HG03159 (cell line): ENCODE results near the gene XPR1.

Experiments
- ATAC-seq: cut with Tn5 transposase; IDR thresholded peaks from one replicate; pipeline ENCODE4 v1.9.1; 2021; ENCODE audit warnings: mild to moderate bottlenecking, moderate library complexity; ENCODE audit not compliant: unreplicated experiment

The XPR1 gene

GRCh38 chr1:180884588-180885300, 252.9 kb downstream of the XPR1 start:
- no peak for ATAC-seq

- ATAC-seq, result no peak
Measured at GRCh38 chr1:180886338-180886737, 254.5 kb downstream of the XPR1 start.

GRCh38 chr1:180887841-180888240, 256.0 kb downstream of the XPR1 start:
- ATAC-seq, result no peak

GRCh38 chr1:180888870-180889269, 257.0 kb downstream of the XPR1 start:
- peak; percentile 81 for ATAC-seq

- ATAC-seq, result no peak
Measured at GRCh38 chr1:180889325-180889724, 257.5 kb downstream of the XPR1 start.

GRCh38 chr1:180892272-180892671, 260.4 kb downstream of the XPR1 start:
- ATAC-seq, result no peak

GRCh38 chr1:180892675-180893074, 260.9 kb downstream of the XPR1 start:
- ATAC-seq, result no peak

- no peak for ATAC-seq
Measured at GRCh38 chr1:180893614-180894013, 261.8 kb downstream of the XPR1 start.

GRCh38 chr1:180896161-180896560, 264.3 kb downstream of the XPR1 start:
- no peak for ATAC-seq

- ATAC-seq, result no peak
Measured at GRCh38 chr1:180898441-180899219, 266.8 kb downstream of the XPR1 start.

- ATAC-seq, result no peak
Measured at GRCh38 chr1:180899262-180899661, 267.4 kb downstream of the XPR1 start.

- ATAC-seq, result no peak
Measured at GRCh38 chr1:180901076-180901990, 269.5 kb downstream of the XPR1 start.

GRCh38 chr1:180902541-180902940, 270.7 kb downstream of the XPR1 start:
- no peak for ATAC-seq

GRCh38 chr1:180905927-180906326, 274.1 kb downstream of the XPR1 start:
- ATAC-seq, result no peak

GRCh38 chr1:180906511-180906910, 274.7 kb downstream of the XPR1 start:
- no peak for ATAC-seq

- ATAC-seq, result no peak
Measured at GRCh38 chr1:180907313-180908055, 275.7 kb downstream of the XPR1 start.

GRCh38 chr1:180908074-180908765, 276.4 kb downstream of the XPR1 start:
- no peak for ATAC-seq

GRCh38 chr1:180909005-180909414, 277.2 kb downstream of the XPR1 start:
- peak; percentile 42 for ATAC-seq

GRCh38 chr1:180909462-180909976, 277.7 kb downstream of the XPR1 start:
- peak; percentile 52 for ATAC-seq
